ENCODE results near the gene KSR1. TPM values are rescaled to one million over a fixed set of nuclear protein-coding genes. Genes with fewer than 3 reads are reported as not detected.
A peak's percentile ranks its signal among the peaks of the same experiment; 100 is the strongest.

Gene KSR1
- total RNA-seq, 4 donors from 2014 or later = 26.0 to 37.5 (median 35.0) TPM

- DNase-seq (ENCODE audit: low spot score in 2 of 2) = no peak
- no peak for TF ChIP-seq POLR2A (IDR thresholded peaks at IDR 0.05)
- no peak for TF ChIP-seq CTCF (IDR thresholded peaks at IDR 0.05)
- WGBS, 2 donors = 89 to 92% methylated on average over 12 of the region's 12 CpGs
- intact Hi-C loops (cut with DNase I; ENCODE audit: low total_unique reads) = loop anchor here (5.0 kb wide), 1 partner anchor 33 kb away; no protein-coding TSS in a partner anchor
- no peak overlapping the region for H3K4me3 ChIP-seq (ENCODE audit: low read depth, poor library complexity, severe bottlenecking)
Measured at GRCh38 chr17:27558842-27559505, 102.7 kb downstream of the KSR1 start.

GRCh38 chr17:27559506-27560481, 103.5 kb downstream of the KSR1 start:
- H3K4me3 ChIP-seq (ENCODE audit: low read depth, poor library complexity, severe bottlenecking) = no peak overlapping the region
- intact Hi-C loops (cut with DNase I; ENCODE audit: low total_unique reads) = loop anchor here (5.0 kb wide), 1 partner anchor 33 kb away; no protein-coding TSS in a partner anchor
- TF ChIP-seq CTCF (IDR thresholded peaks at IDR 0.05) (no peak), POLR2A (IDR thresholded peaks at IDR 0.05) (no peak)

GRCh38 chr17:27560668-27561067, 104.4 kb downstream of the KSR1 start:
- intact Hi-C loops (cut with DNase I; ENCODE audit: low total_unique reads) = no loop called here
- no peak for DNase-seq (ENCODE audit: low spot score in 2 of 2)

More at GRCh38 chr17:27559506-27560481, 103.5 kb downstream of the KSR1 start:
- 31 to 34% methylated on average over 22 of the region's 22 CpGs for WGBS, 2 donors
- DNase-seq (ENCODE audit: low spot score in 2 of 2) = peak; percentile 39 to 91

GRCh38 chr17:27562777-27563455, 106.7 kb downstream of the KSR1 start:
- intact Hi-C loops (cut with DNase I; ENCODE audit: low total_unique reads) = no loop called here
- no peak for DNase-seq (ENCODE audit: low spot score in 2 of 2)
- 87% methylated on average over 8 of the region's 8 CpGs for WGBS, 2 donors
- H3K4me3 ChIP-seq (ENCODE audit: low read depth, poor library complexity, severe bottlenecking) = no peak overlapping the region
- TF ChIP-seq POLR2A (IDR thresholded peaks at IDR 0.05) (no peak), CTCF (IDR thresholded peaks at IDR 0.05) (no peak)

More at GRCh38 chr17:27560668-27561067, 104.4 kb downstream of the KSR1 start:
- H3K4me3 ChIP-seq (ENCODE audit: low read depth, poor library complexity, severe bottlenecking) = no peak overlapping the region
- TF ChIP-seq POLR2A (IDR thresholded peaks at IDR 0.05) (no peak), CTCF (IDR thresholded peaks at IDR 0.05) (no peak)
- WGBS, 2 donors = 37 to 53% methylated on average over 4 of the region's 4 CpGs

GRCh38 chr17:27563532-27563931, 107.3 kb downstream of the KSR1 start:
- intact Hi-C loops (cut with DNase I; ENCODE audit: low total_unique reads) = no loop called here
- DNase-seq (ENCODE audit: low spot score in 2 of 2) = no peak
- TF ChIP-seq POLR2A (IDR thresholded peaks at IDR 0.05) (no peak), CTCF (IDR thresholded peaks at IDR 0.05) (no peak)
- 89 to 90% methylated on average over 7 of the region's 7 CpGs for WGBS, 2 donors
- H3K4me3 ChIP-seq (ENCODE audit: low read depth, poor library complexity, severe bottlenecking) = no peak overlapping the region
